Stimulated activated CD4-positive, alpha-beta T cell treated with anti-CD3 and anti-CD28 coated beads, Interleukin-12 subunit alpha, Interleukin-12 subunit beta, amount 100 ng/mL, for 4 hours (primary cell): ENCODE data around the gene RNASE3.
"Not testable (repeated sequence)": the region's sequence is repeated elsewhere in the genome, so short reads cannot be mapped to it uniquely, and the experiment has no call there.

Experiments
- DNase-seq: peaks from one replicate; pipeline ENCODE4 v3.0.0-alpha.2; 2020

RNASE3 gene

DNA sequence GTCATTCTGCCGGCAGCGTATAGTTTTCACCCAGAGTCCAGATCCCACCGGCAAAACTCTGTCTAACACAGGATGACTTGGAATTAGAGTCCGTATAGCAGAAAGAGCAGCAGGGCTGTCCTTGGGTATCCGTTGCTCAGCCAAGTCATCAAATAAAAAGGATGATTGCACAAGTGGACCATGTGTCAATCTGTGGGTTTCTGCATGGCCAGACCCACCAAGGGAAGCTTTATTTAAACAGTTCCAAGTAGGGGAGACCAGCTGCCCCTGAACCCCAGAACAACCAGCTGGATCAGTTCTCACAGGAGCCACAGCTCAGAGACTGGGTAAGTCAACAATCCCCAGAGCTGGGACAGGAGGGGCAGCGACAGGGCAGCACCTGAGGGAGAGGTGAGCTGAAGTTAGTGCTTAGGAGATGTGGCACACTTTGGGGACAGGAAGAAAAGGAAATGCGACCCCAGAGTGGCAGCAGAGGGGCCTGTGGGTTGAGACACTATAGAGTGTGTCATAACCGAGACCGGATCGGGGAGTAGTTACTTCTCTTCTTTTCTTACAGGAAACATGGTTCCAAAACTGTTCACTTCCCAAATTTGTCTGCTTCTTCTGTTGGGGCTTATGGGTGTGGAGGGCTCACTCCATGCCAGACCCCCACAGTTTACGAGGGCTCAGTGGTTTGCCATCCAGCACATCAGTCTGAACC, at the start of gene RNASE3:
TSS of gene RNASE3 (plus strand) at position 260 of the 700 bp plus-strand sequence. CDS start at position 562, 302 bp downstream.
- DNase-seq: not testable (repeated sequence)

DNA sequence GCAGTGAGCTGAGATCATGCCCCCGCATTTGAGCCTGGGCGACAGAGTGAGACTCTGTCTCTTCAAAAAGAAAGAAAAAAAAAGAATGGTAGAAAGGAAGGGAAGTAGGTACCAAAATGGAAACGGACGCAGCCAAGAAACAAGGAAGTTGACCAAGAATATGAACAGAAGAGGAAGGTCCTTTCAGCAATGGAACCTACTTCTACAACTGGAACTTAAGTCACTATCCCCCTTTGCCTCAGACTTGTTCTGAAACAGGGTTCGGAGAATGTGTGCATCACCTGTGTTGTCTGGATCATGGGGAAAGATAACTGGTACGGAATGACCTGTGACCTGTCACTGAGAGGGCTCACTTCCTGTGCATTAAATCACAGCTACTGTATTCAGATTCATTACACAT, 44.6 kb upstream of the RNASE3 start:
- DNase-seq: no peak

DNA sequence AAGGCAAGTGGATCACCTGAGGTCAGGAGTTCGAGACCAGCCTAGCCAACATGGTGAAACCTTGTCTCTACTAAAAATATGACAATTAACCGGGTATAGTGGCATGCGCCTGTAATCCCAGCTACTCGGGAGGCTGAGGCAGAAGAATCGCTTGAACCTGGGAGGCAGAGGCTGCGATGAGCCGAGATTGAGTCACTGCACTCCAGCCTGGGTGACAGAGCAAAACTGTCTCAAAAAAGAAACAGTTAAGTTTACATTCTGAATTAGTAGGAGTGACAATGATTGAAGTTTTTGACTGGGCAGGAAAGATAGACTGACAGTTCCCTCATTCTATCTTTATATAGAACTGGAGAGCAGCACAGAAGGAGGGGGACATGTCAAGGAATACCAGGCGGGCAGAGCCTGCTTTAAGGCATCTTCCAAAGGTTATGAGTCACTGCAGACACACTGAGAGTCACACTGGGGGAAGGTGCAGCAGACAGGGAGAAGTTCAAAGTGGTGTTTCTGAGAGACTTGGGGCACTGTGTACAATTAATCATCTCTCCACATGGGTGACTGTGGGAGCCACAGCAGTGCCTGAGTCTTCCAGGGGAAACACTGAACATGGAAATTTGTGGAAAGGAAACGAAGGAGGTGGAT, 42.8 kb upstream of the RNASE3 start:
- DNase-seq: no peak

DNA sequence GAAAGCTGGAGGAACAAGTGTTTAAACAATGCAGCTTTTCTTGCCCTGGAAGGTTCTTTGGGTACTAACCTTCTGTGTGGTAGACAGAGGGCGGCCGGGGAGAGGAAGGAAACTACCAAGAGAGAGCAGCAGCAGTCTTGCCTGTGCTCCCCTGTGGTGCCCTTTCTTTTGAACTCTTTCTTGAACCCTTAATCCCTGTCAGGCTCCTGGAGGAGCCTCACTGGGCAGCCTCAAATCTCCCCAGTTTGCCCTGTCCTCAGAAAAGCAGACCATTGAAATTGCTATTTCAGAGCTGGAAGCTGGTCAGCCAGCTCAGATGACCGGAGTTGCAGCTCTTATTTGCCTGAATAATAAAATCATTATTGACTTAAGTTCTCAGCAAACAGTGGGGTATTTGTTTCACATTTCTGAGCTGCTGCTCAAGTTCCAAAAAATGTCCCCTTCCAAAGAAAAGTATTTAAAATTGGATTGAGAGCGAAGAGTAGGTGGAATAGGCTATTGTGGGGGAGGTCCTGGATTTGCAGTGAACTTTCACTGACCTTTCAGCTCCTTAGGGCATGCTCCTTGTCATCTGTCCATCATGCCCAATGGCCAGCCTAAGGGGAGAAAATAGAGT, 42.1 kb upstream of the RNASE3 start:
- DNase-seq: no peak

DNA sequence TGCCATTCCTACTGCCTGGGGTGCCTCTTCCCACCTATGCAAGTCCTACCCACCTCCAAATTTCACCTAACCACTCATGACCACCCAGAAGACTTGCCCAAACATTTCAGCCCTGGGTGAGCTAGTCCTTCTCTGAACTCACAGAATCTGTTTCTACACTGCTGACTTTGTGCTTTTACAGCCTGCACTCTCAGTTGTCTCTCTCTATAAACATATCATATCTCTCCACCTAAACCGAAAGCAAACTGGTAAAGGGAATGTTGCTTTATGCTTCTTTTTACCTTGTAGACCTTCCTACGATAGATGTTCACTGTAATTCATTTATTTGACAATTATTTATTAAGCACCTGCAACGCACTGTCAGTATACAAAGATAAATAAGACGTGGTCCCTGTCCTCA, 38.1 kb upstream of the RNASE3 start:
- no peak for DNase-seq

DNA sequence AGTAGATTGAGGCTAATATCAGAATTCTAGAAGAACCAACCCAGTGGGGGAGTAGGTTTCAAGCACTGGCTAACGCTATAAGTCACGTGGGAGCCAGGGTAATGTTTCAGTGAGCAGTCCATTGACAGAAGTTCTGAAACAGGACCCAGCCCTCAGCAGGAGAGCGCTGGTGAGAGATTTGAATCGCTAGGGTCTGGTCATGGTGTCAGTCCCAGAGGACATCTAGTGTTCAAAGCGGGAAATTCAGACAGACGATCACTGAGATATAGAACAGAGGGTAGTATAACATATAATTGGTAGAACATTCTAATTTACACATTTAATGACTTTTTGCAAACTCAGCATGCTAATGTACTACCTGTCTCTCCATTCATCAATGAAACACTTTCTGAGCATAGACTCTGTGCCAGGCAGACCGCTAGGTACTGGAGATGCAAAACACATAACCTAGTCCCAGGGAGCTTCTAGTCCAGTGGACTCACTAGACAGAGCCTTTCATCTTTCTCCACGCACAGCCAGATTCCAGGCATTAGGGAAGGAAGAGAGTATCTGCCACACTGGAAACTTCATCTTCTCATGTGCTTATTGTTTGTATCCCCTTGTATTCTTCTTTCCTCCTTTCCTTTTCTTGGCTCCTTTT, 35.4 kb upstream of the RNASE3 start:
- no peak for DNase-seq

DNA sequence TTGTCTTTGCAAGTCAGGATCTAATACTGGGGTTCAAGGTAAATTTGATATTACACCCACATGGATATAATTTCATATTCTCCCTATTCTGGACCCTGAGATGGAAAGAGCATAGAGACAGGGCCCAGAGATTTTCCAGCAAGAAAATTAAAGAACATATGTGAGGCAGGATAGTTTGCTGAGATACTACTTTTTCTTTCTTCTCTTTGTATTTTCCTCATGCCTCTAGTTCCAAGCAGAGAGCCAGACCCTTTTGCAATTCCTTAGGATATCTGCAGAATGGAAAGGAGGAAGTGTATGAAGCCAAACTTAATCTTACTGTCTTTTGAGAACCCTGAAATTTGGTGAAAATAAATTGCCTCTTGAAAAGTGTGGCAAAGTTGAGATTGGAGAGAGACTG, 34.0 kb upstream of the RNASE3 start:
- no peak for DNase-seq

DNA sequence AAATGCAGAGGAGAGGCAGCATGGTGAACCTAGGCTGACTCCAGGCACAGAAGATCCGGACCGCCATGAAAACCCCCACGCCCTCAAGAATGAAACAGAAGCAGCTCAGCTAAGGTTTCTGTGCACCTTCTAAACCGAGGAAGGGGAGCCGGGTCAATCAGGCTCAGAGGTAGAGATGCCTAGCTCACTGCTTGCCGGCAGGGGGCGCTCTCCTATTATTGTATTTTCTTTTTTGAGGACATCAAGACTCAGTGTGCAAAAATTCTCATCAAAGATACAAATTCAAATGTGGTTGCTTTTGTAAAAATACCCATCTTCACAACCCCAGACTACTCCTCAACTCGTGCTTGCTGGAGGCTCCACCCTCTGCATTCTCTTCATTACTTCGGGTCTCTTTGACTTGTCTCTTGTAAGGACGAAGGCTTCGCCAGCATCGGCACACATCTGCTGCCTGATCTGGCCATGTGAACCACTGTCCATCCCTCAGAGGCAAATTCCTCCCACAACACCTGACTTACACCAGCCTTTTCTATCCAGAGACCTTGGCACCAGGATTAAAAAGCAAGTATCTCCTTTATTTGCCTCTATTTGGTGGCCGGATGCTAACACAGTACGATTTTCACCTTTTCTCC, 33.4 kb upstream of the RNASE3 start:
- DNase-seq: peak; percentile 75

DNA sequence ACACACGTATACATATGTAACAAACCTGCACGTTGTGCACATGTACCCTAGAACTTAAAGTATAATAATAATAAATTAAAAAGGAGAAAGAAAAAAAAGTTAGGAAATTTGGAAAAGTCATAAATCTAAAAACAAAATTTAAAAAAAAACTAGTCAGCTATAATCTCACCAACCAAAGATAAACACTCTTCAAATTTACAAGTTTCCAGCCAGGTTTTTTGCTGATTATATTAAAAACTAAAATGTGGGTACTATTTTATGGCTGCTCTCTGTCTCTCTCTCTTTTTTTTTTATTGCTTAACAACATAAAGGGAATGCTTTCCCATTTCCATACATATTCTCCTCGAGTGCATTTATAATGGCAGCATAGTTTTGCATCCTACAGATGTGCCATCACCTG, 25.0 kb upstream of the RNASE3 start:
- no peak for DNase-seq

DNA sequence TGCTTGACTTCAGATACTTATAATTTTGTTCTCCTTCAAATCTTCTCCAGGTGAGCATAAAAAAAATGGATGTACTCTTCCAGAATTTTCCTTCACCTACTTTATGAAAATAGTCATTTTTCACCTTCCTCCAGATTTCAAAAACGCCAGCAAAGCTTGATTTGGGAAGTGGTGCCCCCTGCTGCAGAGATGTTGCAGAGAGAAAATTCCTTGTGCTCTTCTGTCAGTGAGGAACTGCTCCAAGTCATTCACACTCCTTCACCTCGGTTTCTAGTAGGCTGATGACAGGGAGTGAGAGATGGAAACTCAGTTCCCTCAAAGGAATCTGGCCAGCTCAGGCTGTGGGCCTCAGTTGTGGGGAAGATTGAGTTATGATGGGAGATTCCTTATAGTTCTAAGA, 24.2 kb upstream of the RNASE3 start:
- no peak for DNase-seq

DNA sequence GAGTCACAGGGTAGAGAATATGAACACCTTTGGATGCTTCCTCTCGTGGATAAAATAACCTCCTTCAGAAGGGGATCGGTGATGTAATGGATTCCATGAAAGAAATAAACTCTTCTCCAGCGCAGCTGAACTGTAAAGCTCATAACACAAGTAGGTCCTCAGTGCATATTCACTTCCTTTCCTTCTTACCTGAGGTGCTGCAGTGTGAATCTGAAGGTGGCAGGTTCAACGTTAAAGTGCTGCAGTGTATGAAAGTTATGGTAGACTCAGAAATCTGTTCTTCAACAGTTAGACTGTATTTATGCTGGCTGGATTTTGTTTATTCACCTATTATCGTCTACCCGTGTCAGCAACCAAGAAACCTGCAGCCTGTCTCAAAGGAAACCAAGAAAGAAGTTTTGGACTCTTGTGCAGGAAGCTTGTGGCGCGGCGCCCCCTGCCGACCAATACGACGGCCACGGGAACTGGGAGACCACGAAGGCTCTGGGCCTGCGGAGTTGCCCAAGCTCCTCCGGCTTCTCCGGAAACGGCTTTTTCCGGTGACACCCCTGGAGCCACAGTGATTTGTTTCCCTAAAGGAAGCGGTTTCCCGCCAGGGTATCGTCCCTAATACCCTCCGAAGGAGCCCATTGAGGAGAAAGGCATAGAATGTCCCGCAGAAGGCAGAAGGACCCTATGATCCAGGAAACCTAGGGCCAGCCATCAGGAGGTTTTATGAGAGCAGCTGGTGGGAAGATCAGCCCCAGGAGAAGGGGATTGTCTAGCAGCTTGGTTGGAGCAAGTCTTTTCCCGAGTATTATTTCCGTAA, 17.6 kb upstream of the RNASE3 start:
- peak; percentile 76 for DNase-seq

DNA sequence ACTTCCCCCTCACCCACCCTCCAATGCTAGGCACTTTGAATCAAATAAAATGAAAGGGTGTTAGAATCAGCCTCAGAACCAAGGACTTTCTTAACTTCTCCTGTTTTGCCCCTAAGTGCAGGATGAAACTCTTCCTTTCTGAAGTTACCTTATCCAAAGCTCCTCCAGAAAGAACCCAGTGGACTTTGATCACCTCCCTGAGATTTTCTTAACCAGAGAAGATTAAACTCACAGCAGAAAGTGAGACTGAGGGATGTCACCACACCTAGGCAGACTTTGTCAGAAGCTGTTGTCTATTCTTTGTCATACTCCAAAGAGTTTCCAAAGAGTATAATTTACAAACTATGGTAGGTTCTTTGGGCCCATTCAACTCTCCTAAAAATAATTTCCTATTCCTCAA, 14.2 kb upstream of the RNASE3 start:
- DNase-seq: no peak

DNA sequence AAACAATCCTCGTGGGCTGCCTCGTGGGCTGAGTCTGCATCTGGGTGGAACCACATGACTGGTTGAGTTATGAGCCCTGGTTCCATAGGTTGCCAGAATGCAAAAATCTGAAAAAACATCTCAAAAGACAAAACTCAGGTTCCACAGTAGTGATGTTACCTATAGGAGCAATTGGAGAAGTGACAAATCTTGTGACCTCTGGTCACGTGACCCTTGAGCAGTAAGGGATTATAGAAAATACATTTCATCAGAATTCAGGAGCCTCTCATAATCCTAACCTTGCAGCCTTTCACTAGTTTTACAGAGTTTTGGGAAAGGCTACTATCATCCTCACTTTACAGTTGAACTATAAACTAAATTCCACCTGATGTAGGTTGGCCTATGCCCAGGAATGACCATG, 12.5 kb upstream of the RNASE3 start:
- no peak for DNase-seq

DNA sequence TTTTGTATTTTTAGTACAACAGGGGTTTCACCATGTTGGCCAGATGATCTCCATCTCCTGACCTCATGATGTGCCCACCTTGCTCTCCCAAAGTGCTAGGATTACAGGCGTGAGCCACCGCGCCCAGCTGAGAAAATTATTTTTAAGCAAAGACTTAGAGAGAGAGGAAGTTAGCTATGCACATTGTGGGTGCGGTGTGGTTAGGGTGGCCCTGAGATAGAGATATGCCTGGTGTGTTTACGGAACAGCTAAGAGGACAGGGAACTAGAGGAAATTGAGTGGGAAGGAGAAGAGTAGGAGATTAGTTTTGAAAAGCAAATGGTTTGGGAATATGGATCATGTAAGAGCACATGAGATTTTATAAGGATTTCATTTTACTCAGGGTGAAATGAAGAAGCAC, 10.0 kb upstream of the RNASE3 start:
- not testable (repeated sequence) for DNase-seq

DNA sequence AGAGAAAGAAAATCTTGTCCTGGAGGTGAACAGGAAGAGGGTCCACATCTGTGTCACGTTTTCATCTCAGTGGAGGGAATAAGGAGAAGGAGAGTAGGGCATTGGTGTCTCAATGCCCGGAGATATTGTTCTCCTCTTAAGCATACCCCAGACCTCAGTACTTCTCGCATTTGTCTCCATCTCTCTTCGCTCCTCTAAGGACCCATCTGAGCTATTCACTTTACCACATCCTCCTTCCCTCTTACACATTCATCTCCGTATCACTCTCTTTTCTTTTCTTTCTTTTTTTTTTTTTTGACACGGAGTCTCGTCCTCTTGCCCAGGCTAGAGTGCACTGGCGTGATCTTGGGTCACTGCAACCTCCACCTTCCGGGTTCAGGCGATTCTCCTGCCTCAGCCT, 8.4 kb upstream of the RNASE3 start:
- DNase-seq: not testable (repeated sequence)

DNA sequence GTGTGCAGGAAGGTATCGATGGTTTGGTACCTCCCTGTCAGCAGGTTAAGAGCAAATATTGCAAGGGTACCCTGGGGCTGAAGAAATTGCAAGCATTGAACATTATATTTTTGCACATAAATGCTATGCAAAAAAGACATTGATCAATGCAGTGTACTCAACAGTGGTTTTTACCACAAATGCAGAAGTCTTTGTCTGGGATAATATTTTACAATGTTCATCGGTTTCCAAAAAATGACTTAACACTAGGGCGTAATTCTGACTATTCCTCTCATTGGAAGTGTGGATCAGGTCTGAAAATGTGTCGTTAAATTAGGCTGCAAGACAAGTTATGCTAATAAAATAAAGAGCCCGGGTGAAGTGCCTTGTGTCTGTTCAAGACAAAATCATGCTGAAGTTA, 2.8 kb upstream of the RNASE3 start:
- DNase-seq: not testable (repeated sequence)

DNA sequence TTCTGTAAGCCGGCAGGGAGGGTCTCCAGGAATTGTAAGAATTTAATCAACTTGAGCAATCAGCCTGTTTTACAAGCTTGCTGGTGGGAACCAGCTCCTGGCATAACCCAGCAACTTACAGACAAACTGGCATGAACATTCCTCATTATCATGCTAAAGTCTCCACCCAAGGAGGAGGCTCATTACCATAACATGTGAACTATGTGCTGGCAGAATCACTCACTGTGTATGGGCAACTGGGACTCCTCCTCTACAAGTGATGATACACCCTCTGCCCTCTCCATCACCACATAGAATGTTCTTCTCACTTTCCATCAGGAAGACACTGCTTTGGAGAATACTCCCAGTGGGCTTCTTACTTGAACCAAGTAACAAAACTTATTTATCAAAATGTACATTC, 4.1 kb downstream of the RNASE3 start:
- DNase-seq: not testable (repeated sequence)

DNA sequence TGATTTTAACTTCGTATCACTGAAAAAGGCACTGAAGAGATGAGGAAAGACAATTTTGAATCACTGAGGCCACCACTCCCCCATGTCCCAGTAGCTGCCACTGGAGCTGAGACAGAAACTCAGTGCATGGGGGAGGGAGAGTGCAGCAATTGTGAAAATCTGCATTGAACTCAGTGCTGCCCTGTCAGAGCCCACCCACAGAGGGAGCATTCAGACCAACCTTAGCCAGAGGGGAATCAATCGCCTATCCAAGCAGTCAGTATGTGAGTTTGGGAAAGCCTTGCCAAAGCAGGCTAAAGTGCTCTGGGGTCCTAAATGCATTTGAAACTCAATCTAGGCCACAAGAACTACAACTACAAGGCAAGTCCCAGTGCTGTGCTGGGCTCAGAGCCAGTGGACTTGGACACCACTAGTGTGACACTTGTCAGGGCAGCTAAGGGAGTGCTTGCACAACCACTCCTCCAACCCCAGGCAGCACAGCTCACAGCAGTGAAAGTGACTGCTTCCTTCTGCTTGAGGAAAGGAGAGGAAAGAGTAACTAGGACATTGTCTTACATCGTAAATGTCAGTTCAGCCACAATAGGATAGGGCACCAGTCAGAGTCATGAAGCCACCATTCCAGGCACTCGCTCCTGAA, 13.3 kb downstream of the RNASE3 start:
- DNase-seq: no peak

DNA sequence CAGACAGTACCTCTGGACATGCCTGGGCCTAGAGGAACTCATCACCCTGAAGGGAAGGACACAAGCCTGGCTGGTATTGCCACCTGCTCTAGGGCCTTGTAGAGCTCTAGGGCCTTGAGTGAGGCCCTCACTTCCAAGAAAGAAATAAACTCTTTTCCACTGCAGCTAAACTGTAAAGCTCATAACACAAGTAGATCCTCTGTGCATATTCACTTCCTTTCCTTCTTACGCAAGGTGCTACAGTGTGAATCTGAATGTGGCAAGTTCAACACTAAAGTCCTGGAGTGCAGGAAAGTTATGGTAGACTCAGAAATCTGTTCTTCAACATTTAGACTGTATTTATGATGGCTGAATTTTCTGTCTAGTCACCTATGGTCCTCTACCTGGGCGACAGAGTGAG, 14.5 kb downstream of the RNASE3 start:
- no peak for DNase-seq

DNA sequence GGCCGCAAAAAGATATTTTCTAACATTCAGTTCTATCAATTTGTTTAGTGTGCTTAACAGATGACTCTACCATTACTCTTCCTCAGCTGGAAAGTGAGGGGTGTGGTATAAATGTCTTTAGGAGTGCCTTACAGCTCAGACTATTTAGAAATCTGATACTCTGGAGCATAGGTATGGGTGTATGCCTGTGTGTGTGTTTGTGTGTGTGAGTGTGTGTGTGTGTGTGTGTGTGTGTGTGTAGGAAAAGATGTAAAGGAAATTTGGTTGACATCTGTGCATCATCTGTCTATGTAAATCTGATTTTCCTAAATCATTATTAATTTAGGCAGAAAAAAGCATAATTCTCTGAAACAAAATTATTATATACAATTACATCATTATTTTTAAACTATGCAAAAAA, 16.0 kb downstream of the RNASE3 start:
- DNase-seq: no peak

DNA sequence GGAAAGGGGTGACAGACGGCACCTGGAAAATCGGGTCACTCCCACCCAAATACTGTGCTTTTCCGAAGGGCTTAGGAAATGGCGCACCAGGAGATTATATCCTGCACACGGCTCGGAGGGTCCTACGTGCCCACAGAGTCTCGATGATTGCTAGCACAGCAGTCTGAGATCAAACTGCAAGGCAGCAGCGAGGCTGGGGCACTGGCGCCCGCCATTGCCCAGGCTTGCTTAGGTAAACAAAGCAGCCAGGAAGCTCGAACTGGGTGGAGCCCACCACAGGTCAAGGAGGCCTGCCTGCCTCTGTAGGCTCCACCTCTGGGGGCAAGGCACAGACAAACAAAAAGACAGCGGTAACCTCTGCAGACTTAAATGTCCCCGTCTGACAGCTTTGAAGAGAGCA, 19.6 kb downstream of the RNASE3 start:
- not testable (repeated sequence) for DNase-seq
